ENCODE data around the gene SLC22A2. TPM values are rescaled to one million over a fixed set of nuclear protein-coding genes. Genes with fewer than 3 reads are reported as not detected.

The SLC22A2 gene
- total and polyA plus RNA-seq, 9 donors = 0.04 to 0.32 (median 0.11) TPM; not detected in 3

DNA sequence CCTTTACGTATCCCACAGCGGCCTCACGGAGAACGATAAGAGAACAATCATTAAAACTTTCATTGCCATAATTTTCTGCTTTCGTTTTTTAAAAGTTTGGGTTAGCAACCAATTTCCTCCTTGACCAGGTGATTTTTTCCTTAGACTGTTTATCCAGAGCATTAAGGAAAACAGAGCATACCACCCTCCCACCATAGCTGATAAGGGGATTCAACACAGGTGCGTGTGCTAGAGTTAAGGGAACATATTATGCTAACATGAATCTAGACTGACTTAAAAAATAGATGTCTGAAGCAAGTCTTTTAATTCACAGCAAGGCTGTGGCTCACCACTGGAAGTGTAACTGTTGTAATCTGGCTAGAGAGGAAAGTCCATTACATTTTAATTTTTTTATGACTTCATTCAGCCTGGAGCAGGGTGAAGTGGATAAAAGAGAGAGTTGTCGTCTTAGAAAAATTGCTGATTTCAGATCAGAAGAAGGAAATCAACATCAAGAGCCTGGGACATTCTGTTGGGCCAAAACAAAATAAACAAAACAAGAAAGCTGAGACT, 5.5 kb upstream of the SLC22A2 start:
- Histone ChIP-seq H3K4me3 (ENCODE audit: low read length) (no peak overlapping the region), H3K36me3 (ENCODE audit: control insufficient read depth, insufficient read depth, low read length) (no peaks in the 10 kb centered on the region), H3K9me3 (replicated peaks; ENCODE audit: control insufficient read depth, low read depth, low read length) (no peaks in the 10 kb centered on the region), H3K27ac (ENCODE audit: low read length) (no peak overlapping the region), H3K4me1 (ENCODE audit: control insufficient read depth, insufficient read depth, low read length) (peaks cover 9% of the 10 kb centered on the region), H3K27me3 (ENCODE audit: control insufficient read depth, insufficient read depth, low read length) (no peaks in the 10 kb centered on the region)
- WGBS (ENCODE audit: insufficient coverage) = no CpG with 5 or more reads among the region's 7 CpGs
- no peak for DNase-seq

DNA sequence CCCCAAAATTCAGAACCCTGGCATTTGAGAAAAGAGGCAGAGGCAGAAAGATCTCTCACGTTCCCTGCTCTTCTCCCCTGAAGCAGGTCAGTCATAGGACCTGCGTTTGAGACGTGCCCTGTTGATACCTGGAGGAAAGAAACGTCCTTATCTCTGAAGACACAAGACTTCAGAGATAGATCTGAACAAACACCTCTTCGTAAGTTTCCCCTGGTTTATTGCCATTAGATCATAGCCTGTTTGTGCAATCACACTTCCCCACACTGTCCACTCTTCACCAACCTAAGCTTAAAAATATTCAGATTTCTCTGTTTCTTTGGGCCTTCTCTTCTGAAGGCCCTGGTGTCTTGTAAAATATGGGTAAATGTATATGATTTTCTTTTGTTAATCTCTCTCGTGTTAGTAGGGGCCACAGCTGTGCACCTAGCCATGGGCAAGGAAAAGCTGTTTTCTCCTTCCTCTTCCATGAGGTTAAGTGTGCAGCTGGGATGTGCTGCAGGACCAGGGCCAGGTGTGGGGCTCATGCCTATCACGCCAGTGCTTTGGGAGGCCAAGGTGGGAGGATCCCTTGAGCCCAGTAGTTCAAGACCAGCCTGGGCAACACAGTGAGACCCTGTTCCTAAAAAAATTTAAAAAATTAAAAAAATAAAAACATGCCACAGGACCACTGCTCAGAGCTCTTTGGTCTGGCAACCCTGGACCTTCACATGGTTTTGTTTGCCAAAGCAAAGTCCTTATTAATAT, 4.7 kb upstream of the SLC22A2 start:
- Histone ChIP-seq H3K27me3 (ENCODE audit: control insufficient read depth, insufficient read depth, low read length) (no peaks in the 10 kb centered on the region), H3K36me3 (ENCODE audit: control insufficient read depth, insufficient read depth, low read length) (no peaks in the 10 kb centered on the region), H3K27ac (ENCODE audit: low read length) (no peak overlapping the region), H3K4me3 (ENCODE audit: low read length) (no peak overlapping the region), H3K4me1 (ENCODE audit: control insufficient read depth, insufficient read depth, low read length) (peaks cover 9% of the 10 kb centered on the region), H3K9me3 (replicated peaks; ENCODE audit: control insufficient read depth, low read depth, low read length) (no peaks in the 10 kb centered on the region)
- no peak for DNase-seq
- whole genome bisulfite sequencing (ENCODE audit: insufficient coverage) = 90% methylated on average over 2 of the region's 7 CpGs

GRCh38 chr6:160261991-160262680, 3.5 kb upstream of the SLC22A2 start:
- no peaks in the 10 kb centered on the region for H3K27me3 ChIP-seq (ENCODE audit: control insufficient read depth, insufficient read depth, low read length)
- H3K36me3 ChIP-seq (ENCODE audit: control insufficient read depth, insufficient read depth, low read length) = no peaks in the 10 kb centered on the region
- H3K4me1 ChIP-seq (ENCODE audit: control insufficient read depth, insufficient read depth, low read length) = peaks cover 9% of the 10 kb centered on the region
- no peak overlapping the region for H3K27ac ChIP-seq (ENCODE audit: low read length)
- H3K4me3 ChIP-seq (ENCODE audit: low read length) = no peak overlapping the region
- no peaks in the 10 kb centered on the region for H3K9me3 ChIP-seq (replicated peaks; ENCODE audit: control insufficient read depth, low read depth, low read length)
- 80% methylated on average over 4 of the region's 7 CpGs for WGBS (ENCODE audit: insufficient coverage)
- DNase-seq = no peak

GRCh38 chr6:160260803-160261450, 2.3 kb upstream of the SLC22A2 start:
- H3K27ac ChIP-seq (ENCODE audit: low read length) = no peak overlapping the region
- DNase-seq = no peak
- no peaks in the 10 kb centered on the region for H3K9me3 ChIP-seq (replicated peaks; ENCODE audit: control insufficient read depth, low read depth, low read length)
- H3K36me3 ChIP-seq (ENCODE audit: control insufficient read depth, insufficient read depth, low read length) = no peaks in the 10 kb centered on the region
- peaks cover 11% of the 10 kb centered on the region for H3K4me1 ChIP-seq (ENCODE audit: control insufficient read depth, insufficient read depth, low read length)
- H3K27me3 ChIP-seq (ENCODE audit: control insufficient read depth, insufficient read depth, low read length) = no peaks in the 10 kb centered on the region
- WGBS (ENCODE audit: insufficient coverage) = 90% methylated on average over 2 of the region's 6 CpGs
- no peak overlapping the region for H3K4me3 ChIP-seq (ENCODE audit: low read length)

GRCh38 chr6:160260367-160260766, 1.7 kb upstream of the SLC22A2 start:
- WGBS (ENCODE audit: insufficient coverage) = 60% methylated on average over 7 of the region's 14 CpGs

GRCh38 chr6:160259598-160259997, 977 bp upstream of the SLC22A2 start:
- no peak for DNase-seq
- WGBS (ENCODE audit: insufficient coverage) = 32% methylated on average over 8 of the region's 8 CpGs
- Histone ChIP-seq H3K9me3 (replicated peaks; ENCODE audit: control insufficient read depth, low read depth, low read length) (no peaks in the 10 kb centered on the region), H3K4me1 (ENCODE audit: control insufficient read depth, insufficient read depth, low read length) (peaks cover 13% of the 10 kb centered on the region), H3K27ac (ENCODE audit: low read length) (no peak overlapping the region), H3K36me3 (ENCODE audit: control insufficient read depth, insufficient read depth, low read length) (no peaks in the 10 kb centered on the region), H3K27me3 (ENCODE audit: control insufficient read depth, insufficient read depth, low read length) (no peaks in the 10 kb centered on the region), H3K4me3 (ENCODE audit: low read length) (no peak overlapping the region)

More at GRCh38 chr6:160260367-160260766, 1.7 kb upstream of the SLC22A2 start:
- H3K4me1 ChIP-seq (ENCODE audit: control insufficient read depth, insufficient read depth, low read length) = peaks cover 13% of the 10 kb centered on the region
- H3K27ac ChIP-seq (ENCODE audit: low read length) = no peak overlapping the region
- no peaks in the 10 kb centered on the region for H3K27me3 ChIP-seq (ENCODE audit: control insufficient read depth, insufficient read depth, low read length)
- no peak for DNase-seq
- H3K4me3 ChIP-seq (ENCODE audit: low read length) = no peak overlapping the region
- H3K36me3 ChIP-seq (ENCODE audit: control insufficient read depth, insufficient read depth, low read length) = no peaks in the 10 kb centered on the region
- no peaks in the 10 kb centered on the region for H3K9me3 ChIP-seq (replicated peaks; ENCODE audit: control insufficient read depth, low read depth, low read length)

DNA sequence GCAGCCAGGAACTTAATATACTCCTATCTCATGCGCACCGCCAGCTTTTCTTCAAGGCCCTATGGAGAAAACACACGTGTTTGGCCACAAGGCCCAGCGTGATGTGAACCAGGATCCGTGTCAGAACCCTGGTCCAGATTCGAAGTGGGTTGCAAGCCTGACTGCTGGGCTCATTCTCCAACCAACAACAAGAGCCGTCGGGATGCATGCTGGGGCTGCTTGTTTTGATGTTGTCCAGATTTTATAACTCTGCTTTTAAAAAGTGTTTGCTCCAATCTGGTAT, 463 bp upstream of the SLC22A2 start:
- H3K27ac ChIP-seq (ENCODE audit: low read length) = no peak overlapping the region
- no peaks in the 10 kb centered on the region for H3K27me3 ChIP-seq (ENCODE audit: control insufficient read depth, insufficient read depth, low read length)
- H3K4me3 ChIP-seq (ENCODE audit: low read length) = no peak overlapping the region
- no peaks in the 10 kb centered on the region for H3K9me3 ChIP-seq (replicated peaks; ENCODE audit: control insufficient read depth, low read depth, low read length)
- peaks cover 13% of the 10 kb centered on the region for H3K4me1 ChIP-seq (ENCODE audit: control insufficient read depth, insufficient read depth, low read length)
- DNase-seq = no peak
- no peaks in the 10 kb centered on the region for H3K36me3 ChIP-seq (ENCODE audit: control insufficient read depth, insufficient read depth, low read length)
- WGBS (ENCODE audit: insufficient coverage) = 79% methylated on average over 5 of the region's 8 CpGs

GRCh38 chr6:160256445-160256844, 2.2 kb downstream of the SLC22A2 start:
- WGBS (ENCODE audit: insufficient coverage) = no CpG with 5 or more reads among the region's 1 CpG
- Histone ChIP-seq H3K4me3 (ENCODE audit: low read length) (no peak overlapping the region), H3K36me3 (ENCODE audit: control insufficient read depth, insufficient read depth, low read length) (no peaks in the 10 kb centered on the region), H3K4me1 (ENCODE audit: control insufficient read depth, insufficient read depth, low read length) (peaks cover 13% of the 10 kb centered on the region), H3K9me3 (replicated peaks; ENCODE audit: control insufficient read depth, low read depth, low read length) (no peaks in the 10 kb centered on the region), H3K27ac (ENCODE audit: low read length) (no peak overlapping the region), H3K27me3 (ENCODE audit: control insufficient read depth, insufficient read depth, low read length) (no peaks in the 10 kb centered on the region)
- no peak for DNase-seq

- no peak overlapping the region for H3K27ac ChIP-seq (ENCODE audit: low read length)
- no peaks in the 10 kb centered on the region for H3K27me3 ChIP-seq (ENCODE audit: control insufficient read depth, insufficient read depth, low read length)
- no peak overlapping the region for H3K4me3 ChIP-seq (ENCODE audit: low read length)
- DNase-seq = no peak
- WGBS (ENCODE audit: insufficient coverage) = 69% methylated on average over 3 of the region's 7 CpGs
- peaks cover 8% of the 10 kb centered on the region for H3K4me1 ChIP-seq (ENCODE audit: control insufficient read depth, insufficient read depth, low read length)
- H3K9me3 ChIP-seq (replicated peaks; ENCODE audit: control insufficient read depth, low read depth, low read length) = no peaks in the 10 kb centered on the region
- H3K36me3 ChIP-seq (ENCODE audit: control insufficient read depth, insufficient read depth, low read length) = no peaks in the 10 kb centered on the region
These were observed 3.9 kb downstream of the SLC22A2 start for GRCh38 chr6:160254467-160255312.
